ENCODE results near the gene MARVELD1. TPM values are rescaled to one million over a fixed set of nuclear protein-coding genes. Genes with fewer than 3 reads are reported as not detected.

The MARVELD1 gene
- total RNA-seq, 2 experiments from 2014 or later = 2.3 to 2.9 TPM

DNA sequence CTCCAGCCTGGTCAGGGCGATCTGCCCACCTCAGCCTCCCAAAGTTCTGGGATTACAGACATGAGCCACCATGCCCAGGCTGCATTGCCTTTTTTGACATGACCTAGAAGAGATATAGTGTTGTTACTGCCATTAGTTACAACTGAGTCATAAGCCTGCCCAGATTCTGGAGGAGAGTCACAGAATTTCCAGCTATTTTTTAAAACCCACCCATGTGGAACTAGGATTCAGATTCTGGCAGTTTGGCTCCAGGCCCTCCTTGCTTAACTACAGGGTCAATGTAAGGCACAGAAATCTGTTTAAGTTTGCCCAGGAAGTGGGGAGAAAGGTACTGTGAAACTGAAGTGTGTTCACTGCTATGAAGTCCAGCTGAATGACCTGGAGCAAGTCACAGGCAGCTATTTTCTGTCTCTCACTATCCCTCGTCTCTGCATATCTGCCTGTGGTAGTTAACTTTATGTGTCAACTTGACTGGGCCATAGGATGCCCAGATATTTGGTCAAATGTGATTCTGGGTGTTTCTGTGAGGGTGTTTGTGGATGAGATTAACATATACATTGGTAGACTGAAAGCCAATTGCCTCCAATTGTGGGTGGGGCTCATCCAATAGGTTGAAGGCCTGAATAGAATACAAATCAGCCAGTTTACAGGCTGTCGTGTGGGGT lies 8.4 kb upstream of the MARVELD1 start:
- intact Hi-C loops (cut with micrococcal nuclease) = no loop called here
- Mint-ChIP-seq H3K4me3 (no peak overlapping the region), H3K4me1 (ENCODE audit: low read depth) (no peaks in the 10 kb centered on the region), H3K27me3 (peaks cover 10% of the 10 kb centered on the region), H3K9me3 (no peaks in the 10 kb centered on the region), H3K27ac (no peak overlapping the region), H3K36me3 (ENCODE audit: low read depth) (no peaks in the 10 kb centered on the region)
- ATAC-seq (no peak), DNase-seq (no peak)
- POLR2A ChIA-PET = interaction anchor here (0.6 to 1.4 kb wide), 2 partner anchors 9 to 244 kb away, joined by 3 read pairs; no protein-coding TSS in a partner anchor
- CTCF ChIA-PET = interaction anchor here (0.8 to 20.1 kb wide), 6 partner anchors 12 to 164 kb away, joined by 3 to 537 read pairs (median 28); partner anchors contain the start of genes AVPI1 and ZFYVE27
- TF ChIP-seq, protein P1, sequence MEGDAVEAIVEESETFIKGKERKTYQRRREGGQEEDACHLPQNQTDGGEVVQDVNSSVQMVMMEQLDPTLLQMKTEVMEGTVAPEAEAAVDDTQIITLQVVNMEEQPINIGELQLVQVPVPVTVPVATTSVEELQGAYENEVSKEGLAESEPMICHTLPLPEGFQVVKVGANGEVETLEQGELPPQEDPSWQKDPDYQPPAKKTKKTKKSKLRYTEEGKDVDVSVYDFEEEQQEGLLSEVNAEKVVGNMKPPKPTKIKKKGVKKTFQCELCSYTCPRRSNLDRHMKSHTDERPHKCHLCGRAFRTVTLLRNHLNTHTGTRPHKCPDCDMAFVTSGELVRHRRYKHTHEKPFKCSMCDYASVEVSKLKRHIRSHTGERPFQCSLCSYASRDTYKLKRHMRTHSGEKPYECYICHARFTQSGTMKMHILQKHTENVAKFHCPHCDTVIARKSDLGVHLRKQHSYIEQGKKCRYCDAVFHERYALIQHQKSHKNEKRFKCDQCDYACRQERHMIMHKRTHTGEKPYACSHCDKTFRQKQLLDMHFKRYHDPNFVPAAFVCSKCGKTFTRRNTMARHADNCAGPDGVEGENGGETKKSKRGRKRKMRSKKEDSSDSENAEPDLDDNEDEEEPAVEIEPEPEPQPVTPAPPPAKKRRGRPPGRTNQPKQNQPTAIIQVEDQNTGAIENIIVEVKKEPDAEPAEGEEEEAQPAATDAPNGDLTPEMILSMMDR (IDR thresholded peaks at IDR 0.05) = no peak

DNA sequence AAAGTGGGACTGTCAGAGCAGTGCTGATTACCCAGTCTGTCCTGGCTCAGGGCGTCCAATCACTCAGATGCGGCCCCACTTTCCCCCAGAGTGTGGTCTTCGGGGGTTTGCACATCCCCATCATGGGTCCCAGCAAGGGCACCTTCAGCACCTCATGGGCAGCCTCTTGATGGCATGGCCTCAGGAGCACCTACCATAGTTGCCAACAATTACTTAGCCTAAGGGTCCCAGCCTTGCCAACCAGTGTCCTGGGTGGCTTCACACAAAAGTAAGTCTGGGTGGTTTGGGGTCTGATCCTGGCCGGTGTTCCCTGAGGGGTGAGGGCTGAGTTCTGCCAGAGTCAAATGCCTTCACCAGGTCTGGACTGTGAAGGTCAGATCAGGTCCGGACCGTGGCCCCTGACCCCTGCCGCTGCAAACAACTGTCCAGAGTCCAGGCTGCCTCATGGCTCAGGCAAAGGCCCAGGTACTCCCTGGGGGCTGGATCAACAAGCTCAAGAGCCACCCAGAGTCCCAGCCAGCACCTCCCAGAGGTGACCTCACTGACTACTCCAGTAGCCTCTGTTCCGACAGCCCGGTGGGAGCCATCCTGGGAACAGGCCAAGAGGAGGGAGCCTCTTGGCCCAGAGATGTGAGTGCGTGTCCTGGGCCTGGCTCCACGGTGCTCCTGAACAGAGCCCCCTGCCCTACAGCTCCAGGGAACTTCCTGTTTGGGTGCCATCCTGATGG lies 6.2 kb upstream of the MARVELD1 start:
- Mint-ChIP-seq H3K4me3 (no peak overlapping the region), H3K27me3 (peaks cover 14% of the 10 kb centered on the region), H3K27ac (no peak overlapping the region), H3K36me3 (ENCODE audit: low read depth) (no peaks in the 10 kb centered on the region), H3K4me1 (ENCODE audit: low read depth) (no peaks in the 10 kb centered on the region), H3K9me3 (no peaks in the 10 kb centered on the region)
- POLR2A ChIA-PET = no interaction called here
- TF ChIP-seq, protein P1 (IDR thresholded peaks at IDR 0.05) = no peak
- ATAC-seq (no peak), DNase-seq (no peak)
- CTCF ChIA-PET = interaction anchor here (3.2 to 20.1 kb wide), 2 partner anchors 21 to 22 kb away, joined by 19 to 537 read pairs; partner anchors contain the start of genes AVPI1 and ZFYVE27
- intact Hi-C loops (cut with micrococcal nuclease) = no loop called here

DNA sequence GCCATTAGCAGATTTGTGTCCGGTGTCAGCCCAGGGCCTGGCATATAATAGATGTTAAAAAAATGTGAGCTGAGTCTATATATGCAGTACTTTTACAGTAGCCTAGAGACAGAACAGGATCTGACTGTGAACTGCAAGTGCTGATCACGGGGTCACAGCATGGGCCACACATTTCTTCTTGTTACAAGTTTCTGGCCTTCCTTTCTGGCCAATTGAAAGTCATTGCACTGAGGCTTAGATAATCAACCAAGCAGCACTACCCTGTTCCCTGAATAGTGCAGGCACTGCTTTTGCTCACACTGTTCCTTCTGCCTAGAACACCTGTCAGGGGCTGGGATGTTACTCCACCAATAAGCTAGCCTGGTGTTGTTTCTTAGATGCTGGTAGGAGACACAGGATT lies 5.4 kb upstream of the MARVELD1 start:
- Mint-ChIP-seq H3K9me3 (no peaks in the 10 kb centered on the region), H3K4me1 (ENCODE audit: low read depth) (peaks cover 4% of the 10 kb centered on the region), H3K27me3 (peaks cover 17% of the 10 kb centered on the region), H3K27ac (no peak overlapping the region), H3K36me3 (ENCODE audit: low read depth) (no peaks in the 10 kb centered on the region), H3K4me3 (no peak overlapping the region)
- POLR2A ChIA-PET = interaction anchor here (0.8 to 1.3 kb wide), 2 partner anchors 10 to 15 kb away, joined by 3 to 4 read pairs; no protein-coding TSS in a partner anchor
- ATAC-seq = no peak
- intact Hi-C loops (cut with micrococcal nuclease) = loop anchor here (2.0 kb wide), 1 partner anchor 23 kb away; no protein-coding TSS in a partner anchor
- no peak for DNase-seq
- TF ChIP-seq, protein P1 (IDR thresholded peaks at IDR 0.05) = no peak
- CTCF ChIA-PET = interaction anchor here (0.8 to 20.1 kb wide), 6 partner anchors 8 to 84 kb away, joined by 3 to 537 read pairs (median 8); partner anchors contain the start of genes AVPI1 and ZFYVE27

DNA sequence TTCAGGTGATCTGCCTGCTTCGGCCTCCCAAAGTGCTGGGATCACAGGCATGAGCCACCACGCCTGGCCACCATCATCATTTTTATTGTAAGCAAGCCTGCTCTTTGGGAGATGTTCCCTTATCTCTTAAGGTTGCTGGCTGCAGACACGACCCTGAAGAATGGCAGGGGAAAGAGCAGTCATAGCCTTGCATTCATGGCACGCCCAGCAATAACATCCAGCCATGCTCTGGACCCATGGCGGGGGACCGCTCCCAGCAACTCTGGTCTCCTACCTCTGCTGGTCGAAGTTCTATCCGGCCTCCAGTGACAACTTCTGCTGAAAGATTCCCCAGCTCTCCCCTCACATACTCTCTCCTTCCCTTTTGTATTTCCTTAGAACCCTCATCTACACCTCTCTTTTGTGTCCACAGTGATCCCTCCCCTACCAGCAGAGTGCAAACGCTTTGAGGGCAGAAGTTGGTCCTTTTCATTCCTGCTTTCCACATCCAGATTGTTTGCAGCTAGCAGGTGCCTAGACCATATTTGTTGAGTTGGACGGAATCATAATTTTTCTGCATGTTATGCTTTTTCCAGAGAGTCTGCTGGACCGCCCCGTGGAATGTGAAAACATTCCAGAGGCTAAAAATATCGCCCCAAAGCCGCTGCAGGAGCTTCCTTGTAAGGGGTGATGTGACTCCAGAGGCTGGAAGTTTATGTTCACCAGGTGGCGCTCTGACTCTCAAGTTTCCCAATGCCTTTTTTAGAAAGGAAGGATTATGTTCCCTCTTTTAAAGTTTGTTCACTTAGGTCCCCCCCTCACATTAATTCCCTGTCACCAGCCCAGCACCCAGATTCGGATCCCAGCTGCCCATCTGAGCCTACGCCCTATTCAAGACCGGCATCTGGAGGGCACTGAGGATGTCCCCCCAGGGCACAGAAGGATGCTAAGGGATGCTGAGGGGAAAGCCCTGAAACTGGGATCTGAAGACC lies 4.3 kb upstream of the MARVELD1 start:
- Mint-ChIP-seq H3K4me1 (ENCODE audit: low read depth) (peaks cover 6% of the 10 kb centered on the region), H3K9me3 (no peaks in the 10 kb centered on the region), H3K27me3 (peaks cover 19% of the 10 kb centered on the region), H3K36me3 (ENCODE audit: low read depth) (peaks cover 1% of the 10 kb centered on the region), H3K4me3 (no peak overlapping the region), H3K27ac (no peak overlapping the region)
- TF ChIP-seq, protein P1 (IDR thresholded peaks at IDR 0.05) = peak; percentile 60
- CTCF ChIA-PET = interaction anchor here (0.6 to 20.1 kb wide), 19 partner anchors 7 to 161 kb away, joined by 3 to 537 read pairs (median 5); partner anchors contain the start of genes AVPI1 and ZFYVE27
- ATAC-seq = no peak
- POLR2A ChIA-PET = interaction anchor here (0.8 to 1.3 kb wide), 2 partner anchors 11 to 14 kb away, joined by 3 to 4 read pairs; no protein-coding TSS in a partner anchor
- peak; percentile 65 for DNase-seq
- intact Hi-C loops (cut with micrococcal nuclease) = loop anchor here (2.0 kb wide), 1 partner anchor 22 kb away; no protein-coding TSS in a partner anchor
